Neural cell (in vitro differentiated cells): ENCODE measurements around the gene SFRP5. TPM values are rescaled to one million over a fixed set of nuclear protein-coding genes. Genes with fewer than 3 reads are reported as not detected.

Experiments used
- H2AFZ ChIP-seq: fragments of 200-600, 300-800 bp; sonication (generic), shearing (Covaris generic); 2 replicates; pipeline ENCODE4 v1.6.0; 2014; ENCODE audit warnings: low read depth, mild to moderate bottlenecking, antibody characterized with exemption, low read length, moderate library complexity
- H3F3A ChIP-seq: fragments of 200-600 bp; shearing (Covaris generic); 2 replicates; pipeline ENCODE4 v1.6.1; 2016; ENCODE audit warnings: mild to moderate bottlenecking, moderate library complexity, mixed read lengths, antibody characterized with exemption, low read length; ENCODE audit not compliant: insufficient read depth, poor library complexity, severe bottlenecking
- H3K27ac ChIP-seq: fragments of 200-600, 300-800 bp; sonication (generic), shearing (Covaris generic); 2 replicates; pipeline ENCODE4 v1.5.1; 2014; ENCODE audit warnings: mild to moderate bottlenecking, low read length, moderate library complexity
- H3K27me3 ChIP-seq: fragments of 300-800, 200-600 bp; sonication (generic), shearing (Covaris generic); 2 replicates; pipeline ENCODE4 v1.6.0; 2014; ENCODE audit warnings: mild to moderate bottlenecking, low read depth, low read length, moderate library complexity; ENCODE audit not compliant: insufficient read depth
- H3K36me3 ChIP-seq: fragments of 300-800, 200-600 bp; sonication (generic), shearing (Covaris generic); 2 replicates; pipeline ENCODE4 v1.5.1; 2014; ENCODE audit warnings: mild to moderate bottlenecking, antibody characterized with exemption, low read length, moderate library complexity; ENCODE audit not compliant: insufficient read depth
- H3K4me2 ChIP-seq: fragments of 300-800, 200-600 bp; sonication (generic), shearing (Covaris generic); 2 replicates; pipeline ENCODE4 v1.6.0; 2014; ENCODE audit warnings: mild to moderate bottlenecking, low read length
- H3K4me3 ChIP-seq: fragments of 300-800, 200-600 bp; sonication (generic), shearing (Covaris generic); 2 replicates; pipeline ENCODE4 v1.5.1; 2014; ENCODE audit warnings: mild to moderate bottlenecking, low read length, moderate library complexity
- H3K79me2 ChIP-seq: fragments of 200-600 bp; shearing (Covaris generic); replicated peaks from 2 replicates; pipeline ENCODE4 v1.6.0; 2014; ENCODE audit warnings: mild to moderate bottlenecking, low read length, moderate library complexity; ENCODE audit not compliant: insufficient read depth
- H3K9ac ChIP-seq: fragments of 300-800, 200-600 bp; sonication (generic), shearing (Covaris generic); 2 replicates; pipeline ENCODE4 v1.6.1; 2016; ENCODE audit warnings: mild to moderate bottlenecking, low read length, mixed read lengths
- H3K9me2 ChIP-seq: fragments of 200-600 bp; shearing (Covaris generic); 2 replicates; pipeline ENCODE4 v1.6.1; 2016; ENCODE audit warnings: mild to moderate bottlenecking, low read length, mixed read lengths; ENCODE audit not compliant: insufficient read depth
- H3K9me3 ChIP-seq: fragments of 200-600, 300-800 bp; sonication (generic), shearing (Covaris generic); 2 replicates; pipeline ENCODE4 v1.6.1; 2016; ENCODE audit warnings: mild to moderate bottlenecking, mixed run types, low read length, moderate library complexity, mixed read lengths
- H4K20me1 ChIP-seq: fragments of 200-600 bp; shearing (Covaris generic); 2 replicates; pipeline ENCODE4 v1.6.1; 2016; ENCODE audit warnings: mild to moderate bottlenecking, mixed run types; ENCODE audit not compliant: insufficient read depth
- EP300 ChIP-seq: fragments of 450-650 bp; conservative IDR thresholded peaks from 2 replicates; pipeline ENCODE4 v1.6.1; 2014; ENCODE audit warnings: antibody characterized with exemption, mild to moderate bottlenecking, moderate library complexity; ENCODE audit not compliant: poor library complexity, severe bottlenecking
- EZH2 ChIP-seq: fragments of 200-600, 300-800 bp; shearing (Covaris generic), sonication (generic); IDR thresholded peaks from 2 replicates; pipeline ENCODE4 v1.6.1; 2014; ENCODE audit warnings: antibody characterized with exemption, low read length, borderline replicate concordance, mild to moderate bottlenecking; ENCODE audit not compliant: insufficient read depth, poor library complexity, severe bottlenecking
- MXI1 ChIP-seq: fragments of 450-650 bp; conservative IDR thresholded peaks from 2 replicates; pipeline ENCODE4 v1.6.1; 2014; ENCODE audit warnings: antibody characterized with exemption, mild to moderate bottlenecking; ENCODE audit not compliant: poor library complexity, severe bottlenecking
- POLR2AphosphoS5 ChIP-seq: IDR thresholded peaks from 2 replicates; pipeline ENCODE4 v1.6.1; 2012
- RAD21 ChIP-seq: fragments of 450-650 bp; conservative IDR thresholded peaks from 2 replicates; pipeline ENCODE4 v1.6.1; 2014; ENCODE audit warnings: antibody characterized with exemption, mild to moderate bottlenecking, moderate library complexity
- SMC3 ChIP-seq: fragments of 450-650 bp; conservative IDR thresholded peaks from 2 replicates; pipeline ENCODE4 v1.6.1; 2014; ENCODE audit warnings: antibody characterized with exemption, mild to moderate bottlenecking, moderate library complexity; ENCODE audit not compliant: poor library complexity
- TAF1 ChIP-seq: IDR thresholded peaks from 2 replicates; pipeline ENCODE4 v1.6.1; 2012; ENCODE audit warnings: low read depth
- polyA plus RNA-seq: library from polyadenylated mRNA; depleted of rRNA; stranded (reverse); fragments of >200 nt; gene quantifications from 2 replicates; pipeline ENCODE4 v1.2.3, GENCODE V29; 2014
- TF ChIP-seq, protein P1 (sequence below): IDR thresholded peaks from 2 replicates; pipeline ENCODE4 v1.6.1; 2012; ENCODE audit warnings: borderline replicate concordance
- TF ChIP-seq, protein P2 (sequence below): fragments of 450-650 bp; IDR thresholded peaks from 2 replicates; pipeline ENCODE4 v1.5.1; 2014; ENCODE audit warnings: antibody characterized with exemption, mild to moderate bottlenecking, moderate library complexity; ENCODE audit not compliant: poor library complexity, severe bottlenecking

Gene SFRP5
- polyA plus RNA-seq, 1 donor from 2014 or later = 1.2 TPM

DNA sequence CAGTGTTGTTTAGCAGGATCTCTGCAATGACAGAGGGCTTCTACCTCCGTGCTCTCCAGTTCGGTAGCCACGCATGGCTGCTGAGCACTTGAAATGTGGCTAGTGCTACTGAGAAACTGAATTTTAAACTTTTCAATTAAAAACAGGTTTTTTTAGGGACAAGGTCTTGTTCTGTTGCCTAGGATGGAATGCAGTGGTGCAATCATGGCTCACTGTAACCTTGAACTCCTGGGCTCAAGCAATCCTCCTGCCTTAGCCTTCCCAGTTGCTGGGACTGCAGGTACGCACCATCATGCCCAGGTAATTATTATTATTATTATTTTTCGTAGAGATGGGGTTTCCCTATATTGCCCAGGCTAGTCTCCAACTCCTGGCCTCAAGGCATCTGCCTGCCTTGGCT, 13.4 kb upstream of the SFRP5 start:
- H3K27ac ChIP-seq = no peak overlapping the region
- no peak overlapping the region for H2AFZ ChIP-seq
- no peaks in the 10 kb centered on the region for H3K9me2 ChIP-seq
- H4K20me1 ChIP-seq = no peaks in the 10 kb centered on the region
- no peaks in the 10 kb centered on the region for H3K79me2 ChIP-seq
- H3K27me3 ChIP-seq = no peaks in the 10 kb centered on the region
- H3K9me3 ChIP-seq = no peaks in the 10 kb centered on the region
- H3K4me2 ChIP-seq = no peak overlapping the region
- no peak overlapping the region for H3K4me3 ChIP-seq
- TF ChIP-seq, protein P1, sequence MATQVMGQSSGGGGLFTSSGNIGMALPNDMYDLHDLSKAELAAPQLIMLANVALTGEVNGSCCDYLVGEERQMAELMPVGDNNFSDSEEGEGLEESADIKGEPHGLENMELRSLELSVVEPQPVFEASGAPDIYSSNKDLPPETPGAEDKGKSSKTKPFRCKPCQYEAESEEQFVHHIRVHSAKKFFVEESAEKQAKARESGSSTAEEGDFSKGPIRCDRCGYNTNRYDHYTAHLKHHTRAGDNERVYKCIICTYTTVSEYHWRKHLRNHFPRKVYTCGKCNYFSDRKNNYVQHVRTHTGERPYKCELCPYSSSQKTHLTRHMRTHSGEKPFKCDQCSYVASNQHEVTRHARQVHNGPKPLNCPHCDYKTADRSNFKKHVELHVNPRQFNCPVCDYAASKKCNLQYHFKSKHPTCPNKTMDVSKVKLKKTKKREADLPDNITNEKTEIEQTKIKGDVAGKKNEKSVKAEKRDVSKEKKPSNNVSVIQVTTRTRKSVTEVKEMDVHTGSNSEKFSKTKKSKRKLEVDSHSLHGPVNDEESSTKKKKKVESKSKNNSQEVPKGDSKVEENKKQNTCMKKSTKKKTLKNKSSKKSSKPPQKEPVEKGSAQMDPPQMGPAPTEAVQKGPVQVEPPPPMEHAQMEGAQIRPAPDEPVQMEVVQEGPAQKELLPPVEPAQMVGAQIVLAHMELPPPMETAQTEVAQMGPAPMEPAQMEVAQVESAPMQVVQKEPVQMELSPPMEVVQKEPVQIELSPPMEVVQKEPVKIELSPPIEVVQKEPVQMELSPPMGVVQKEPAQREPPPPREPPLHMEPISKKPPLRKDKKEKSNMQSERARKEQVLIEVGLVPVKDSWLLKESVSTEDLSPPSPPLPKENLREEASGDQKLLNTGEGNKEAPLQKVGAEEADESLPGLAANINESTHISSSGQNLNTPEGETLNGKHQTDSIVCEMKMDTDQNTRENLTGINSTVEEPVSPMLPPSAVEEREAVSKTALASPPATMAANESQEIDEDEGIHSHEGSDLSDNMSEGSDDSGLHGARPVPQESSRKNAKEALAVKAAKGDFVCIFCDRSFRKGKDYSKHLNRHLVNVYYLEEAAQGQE = no peak
- no peak for TF ChIP-seq EP300
- TF ChIP-seq EZH2 = no peak
- no peak for TF ChIP-seq RAD21
- no peak for TF ChIP-seq POLR2AphosphoS5
- TF ChIP-seq, protein P2, sequence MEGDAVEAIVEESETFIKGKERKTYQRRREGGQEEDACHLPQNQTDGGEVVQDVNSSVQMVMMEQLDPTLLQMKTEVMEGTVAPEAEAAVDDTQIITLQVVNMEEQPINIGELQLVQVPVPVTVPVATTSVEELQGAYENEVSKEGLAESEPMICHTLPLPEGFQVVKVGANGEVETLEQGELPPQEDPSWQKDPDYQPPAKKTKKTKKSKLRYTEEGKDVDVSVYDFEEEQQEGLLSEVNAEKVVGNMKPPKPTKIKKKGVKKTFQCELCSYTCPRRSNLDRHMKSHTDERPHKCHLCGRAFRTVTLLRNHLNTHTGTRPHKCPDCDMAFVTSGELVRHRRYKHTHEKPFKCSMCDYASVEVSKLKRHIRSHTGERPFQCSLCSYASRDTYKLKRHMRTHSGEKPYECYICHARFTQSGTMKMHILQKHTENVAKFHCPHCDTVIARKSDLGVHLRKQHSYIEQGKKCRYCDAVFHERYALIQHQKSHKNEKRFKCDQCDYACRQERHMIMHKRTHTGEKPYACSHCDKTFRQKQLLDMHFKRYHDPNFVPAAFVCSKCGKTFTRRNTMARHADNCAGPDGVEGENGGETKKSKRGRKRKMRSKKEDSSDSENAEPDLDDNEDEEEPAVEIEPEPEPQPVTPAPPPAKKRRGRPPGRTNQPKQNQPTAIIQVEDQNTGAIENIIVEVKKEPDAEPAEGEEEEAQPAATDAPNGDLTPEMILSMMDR = no peak
- TF ChIP-seq SMC3 = no peak
- no peak for TF ChIP-seq MXI1
- TF ChIP-seq TAF1 = no peak
- H3K36me3 ChIP-seq = no peaks in the 10 kb centered on the region
- no peak overlapping the region for H3K9ac ChIP-seq
- H3F3A ChIP-seq = no peaks in the 10 kb centered on the region

DNA sequence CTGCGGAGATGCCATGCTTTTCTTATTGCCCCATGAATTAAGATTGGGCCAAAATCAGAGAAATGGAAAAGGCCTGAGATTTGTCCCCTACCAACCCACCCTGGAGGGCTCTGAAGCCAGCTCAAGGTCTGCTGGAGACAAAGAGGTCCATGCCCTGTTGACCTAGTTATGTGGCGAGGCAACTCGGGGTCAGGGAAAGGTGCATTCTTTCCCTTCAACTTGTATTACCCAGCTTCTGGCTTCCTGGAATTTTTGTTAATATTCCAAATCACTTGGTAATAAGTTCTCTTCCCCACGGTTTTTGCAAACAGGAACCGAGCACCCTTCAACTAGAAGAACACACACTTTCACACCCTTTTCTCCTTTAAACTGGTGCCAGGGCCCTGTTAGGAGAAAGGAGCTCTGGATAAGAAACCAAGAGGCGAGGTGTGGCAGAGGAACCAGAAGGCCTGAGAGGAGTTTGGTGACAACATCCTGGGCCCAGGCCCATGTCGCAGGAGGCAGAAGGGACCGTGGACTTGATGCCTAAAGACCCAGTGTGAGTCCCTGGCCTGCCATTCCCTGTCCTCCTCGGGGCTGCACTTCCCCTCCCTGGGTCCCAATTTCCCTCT, 12.5 kb upstream of the SFRP5 start:
- TF ChIP-seq, protein P1 = no peak
- TF ChIP-seq TAF1 = no peak
- TF ChIP-seq, protein P2 = no peak
- TF ChIP-seq EP300 = no peak
- TF ChIP-seq EZH2 = no peak
- no peak for TF ChIP-seq MXI1
- no peak for TF ChIP-seq RAD21
- no peak for TF ChIP-seq SMC3
- no peak for TF ChIP-seq POLR2AphosphoS5
- no peak overlapping the region for H3K27ac ChIP-seq
- H3K9ac ChIP-seq = no peak overlapping the region
- no peaks in the 10 kb centered on the region for H3K36me3 ChIP-seq
- no peaks in the 10 kb centered on the region for H3K27me3 ChIP-seq
- no peaks in the 10 kb centered on the region for H3K9me2 ChIP-seq
- H3K79me2 ChIP-seq = no peaks in the 10 kb centered on the region
- H3K4me2 ChIP-seq = no peak overlapping the region
- no peak overlapping the region for H2AFZ ChIP-seq
- H3K4me3 ChIP-seq = no peak overlapping the region
- H3K9me3 ChIP-seq = no peaks in the 10 kb centered on the region
- no peaks in the 10 kb centered on the region for H4K20me1 ChIP-seq
- H3F3A ChIP-seq = no peaks in the 10 kb centered on the region
